Muscle of back (tissue), 11 donors: Measurements from ENCODE around the gene SNX13. TPM values are rescaled to one million over a fixed set of nuclear protein-coding genes. Genes with fewer than 3 reads are reported as not detected.
"Not testable (repeated sequence)": the region's sequence is repeated elsewhere in the genome, so short reads cannot be mapped to it uniquely, and the experiment has no call there.

Source experiments
- DNase-seq, 3 donors: peaks; one replicate each; pipeline versions ENCODE4 v3.0.0 to v3.0.0-alpha.2; 2013
- polyA plus RNA-seq, 10 donors: library from polyadenylated mRNA; unstranded; fragments of 120-200 nt; gene quantifications; one replicate each; pipeline ENCODE4 v1.2.1, GENCODE V29; 2013; ENCODE audit not compliant: insufficient read length in 10 of 10

Gene SNX13
- polyA plus RNA-seq, 10 donors: 18.5 to 28.7 (median 23.2) TPM

- no peak for DNase-seq
These were observed 23.5 kb downstream of the SNX13 start for GRCh38 chr7:17916786-17917185.

- DNase-seq: no peak
These were observed 24.5 kb downstream of the SNX13 start for GRCh38 chr7:17915796-17916195.

- no peak for DNase-seq
These were observed 25.1 kb downstream of the SNX13 start for GRCh38 chr7:17915168-17915567.

GRCh38 chr7:17913250-17913649 lies 27.0 kb downstream of the SNX13 start:
- no peak for DNase-seq

GRCh38 chr7:17912536-17913235 lies 27.6 kb downstream of the SNX13 start:
- DNase-seq: no peak

- DNase-seq: no peak
These were observed 28.2 kb downstream of the SNX13 start for GRCh38 chr7:17912050-17912449.

GRCh38 chr7:17910377-17910776 lies 29.9 kb downstream of the SNX13 start:
- no peak for DNase-seq

GRCh38 chr7:17909310-17909709 lies 31.0 kb downstream of the SNX13 start:
- not testable (repeated sequence) for DNase-seq

GRCh38 chr7:17907014-17907413 lies 33.3 kb downstream of the SNX13 start:
- no peak for DNase-seq

- no peak for DNase-seq
These were observed 37.0 kb downstream of the SNX13 start for GRCh38 chr7:17903337-17903736.

- DNase-seq: no peak
These were observed 37.7 kb downstream of the SNX13 start for GRCh38 chr7:17902599-17902998.

- no peak for DNase-seq
These were observed 39.8 kb downstream of the SNX13 start for GRCh38 chr7:17900464-17900863.

GRCh38 chr7:17898111-17898510 lies 42.2 kb downstream of the SNX13 start:
- no peak for DNase-seq

GRCh38 chr7:17887286-17887685 lies 53.0 kb downstream of the SNX13 start:
- no peak for DNase-seq

- no peak for DNase-seq
These were observed 57.6 kb downstream of the SNX13 start for GRCh38 chr7:17882685-17883084.

- no peak for DNase-seq
These were observed 61.1 kb downstream of the SNX13 start for GRCh38 chr7:17879075-17879661.

GRCh38 chr7:17878627-17879026 lies 61.7 kb downstream of the SNX13 start:
- DNase-seq: no peak

GRCh38 chr7:17871815-17872533 lies 68.3 kb downstream of the SNX13 start:
- DNase-seq: no peak

GRCh38 chr7:17870406-17870805 lies 69.9 kb downstream of the SNX13 start:
- no peak for DNase-seq

- no peak for DNase-seq
These were observed 76.5 kb downstream of the SNX13 start for GRCh38 chr7:17863809-17864143.

- no peak for DNase-seq
These were observed 77.0 kb downstream of the SNX13 start for GRCh38 chr7:17863095-17863808.

GRCh38 chr7:17856251-17856650 lies 84.0 kb downstream of the SNX13 start:
- no peak for DNase-seq

- no peak for DNase-seq
These were observed 85.1 kb downstream of the SNX13 start for GRCh38 chr7:17855202-17855601.
